Medulla oblongata (tissue), 1 donor: ENCODE results near the gene MKI67.

Source experiments
- DNase-seq: peaks from one replicate; pipeline ENCODE4 v3.0.0-alpha.2; 2015; ENCODE audit errors: extremely low spot score

Gene MKI67

DNA sequence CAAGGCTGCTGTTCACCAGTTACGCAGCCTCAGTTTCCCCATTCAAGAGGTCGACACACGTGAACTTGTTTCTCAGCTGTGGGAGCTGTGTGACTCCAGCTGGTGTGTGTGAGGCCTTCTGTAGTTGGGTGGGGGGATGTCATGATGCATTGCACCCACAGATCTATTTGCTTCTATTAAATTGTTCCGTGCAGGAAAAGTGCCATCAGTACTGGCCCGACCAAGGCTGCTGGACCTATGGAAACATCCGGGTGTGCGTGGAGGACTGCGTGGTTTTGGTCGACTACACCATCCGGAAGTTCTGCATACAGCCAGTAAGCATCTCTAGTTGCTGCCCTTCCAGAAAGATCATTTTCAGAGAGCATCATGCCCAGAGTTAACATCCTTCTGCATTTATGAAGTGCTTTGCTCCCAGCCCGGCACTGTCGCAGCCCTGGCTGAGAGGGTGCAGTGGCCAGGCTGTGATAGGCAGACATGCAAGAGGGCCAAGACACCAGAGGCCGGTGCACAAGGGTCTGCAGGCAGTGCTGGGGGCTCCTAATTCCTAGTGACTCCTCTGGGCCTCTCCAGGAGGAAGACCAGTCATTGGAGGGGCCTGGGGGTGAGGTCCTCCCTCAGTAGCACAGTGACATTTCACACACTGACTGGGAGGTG lies 60.2 kb downstream of the MKI67 start:
- DNase-seq, result no peak

DNA sequence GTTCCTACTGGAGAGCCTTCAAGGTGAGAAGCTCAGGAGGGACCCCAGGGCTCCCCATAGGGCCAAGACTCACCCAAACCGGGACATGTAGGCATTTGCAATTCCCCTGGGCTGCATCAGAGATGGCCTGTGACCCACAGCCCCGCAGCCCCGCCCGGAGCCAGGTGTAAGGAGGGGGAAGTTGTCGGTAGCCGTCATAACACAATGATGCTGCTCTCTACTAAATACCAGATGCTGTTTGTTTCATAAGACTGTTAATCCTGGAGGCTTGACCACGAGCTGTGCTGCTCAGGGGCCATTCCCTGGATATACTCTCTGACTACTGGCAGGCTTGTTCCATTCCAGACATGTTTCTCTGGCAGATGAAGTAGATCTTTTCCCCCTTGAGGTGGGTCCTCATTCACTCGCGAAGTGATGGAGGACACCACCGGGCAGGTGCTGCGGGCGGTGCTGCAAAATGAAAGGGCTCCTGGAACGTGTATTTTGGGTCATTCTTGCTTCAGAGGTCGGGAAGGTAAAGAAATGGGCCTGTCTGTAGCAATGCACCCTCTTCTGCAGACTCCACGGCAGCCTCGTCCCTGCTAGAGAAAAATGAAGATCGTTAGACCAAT lies 61.1 kb downstream of the MKI67 start:
- no peak for DNase-seq

DNA sequence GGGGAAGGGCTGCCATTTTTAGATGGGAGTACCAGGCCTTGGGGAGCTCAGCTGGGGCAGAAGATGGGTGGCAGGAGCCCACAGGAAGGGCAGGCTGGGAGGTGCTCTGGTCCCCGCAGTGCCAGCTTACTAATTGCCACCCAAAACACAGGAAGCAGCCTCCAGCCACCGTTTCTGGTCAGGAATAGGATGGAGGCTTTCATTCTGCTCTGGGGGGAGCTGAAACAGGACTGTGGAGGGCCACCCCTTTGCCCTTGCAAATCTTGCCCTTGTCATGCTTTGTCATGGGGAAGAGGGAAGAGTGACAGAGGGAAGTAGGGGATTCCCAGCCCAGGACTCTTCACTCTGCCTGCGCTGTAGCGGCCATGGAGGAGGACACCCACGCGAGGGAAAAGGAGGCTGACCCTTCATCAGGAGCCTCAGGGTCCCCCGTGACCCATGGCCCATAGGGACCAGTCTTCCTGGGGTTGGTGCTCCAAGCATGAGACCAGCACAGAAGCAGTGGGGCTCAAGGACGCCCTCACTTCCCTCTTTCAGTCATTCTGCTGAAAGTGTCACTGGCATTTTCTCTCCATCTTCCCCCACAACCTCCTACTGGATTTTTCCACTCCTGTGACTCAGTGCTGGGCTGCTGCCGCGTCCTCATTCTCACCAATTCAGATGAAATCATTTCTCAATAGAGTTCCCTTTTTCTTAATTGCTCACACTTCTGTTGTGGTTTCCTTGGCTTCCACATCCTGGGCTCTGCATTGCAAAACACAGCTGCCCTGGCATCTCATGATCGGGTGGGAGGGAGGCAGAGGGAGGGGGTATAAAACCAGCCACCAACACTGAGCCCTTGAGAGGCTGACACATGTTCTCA lies 61.9 kb downstream of the MKI67 start:
- DNase-seq, result peak; percentile 90

DNA sequence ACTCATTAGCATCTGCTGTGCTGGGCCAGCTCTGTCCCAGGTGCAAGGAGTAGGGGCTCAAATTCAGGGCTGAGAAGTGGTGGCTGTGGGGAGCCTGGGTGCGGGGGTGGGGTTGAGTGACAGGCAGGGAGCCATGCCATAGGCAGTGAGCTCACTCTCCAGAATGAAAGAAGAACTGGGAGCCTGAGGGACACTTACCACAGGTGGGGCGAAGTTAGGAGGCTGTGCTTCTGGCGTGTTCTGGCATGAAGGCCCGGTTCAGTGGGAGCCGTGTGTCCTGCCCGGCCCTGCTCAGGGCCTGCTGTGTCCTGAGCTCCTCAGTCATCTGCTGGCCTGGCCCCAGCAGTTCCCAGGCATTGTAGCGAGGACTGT lies 62.5 kb downstream of the MKI67 start:
- no peak for DNase-seq

DNA sequence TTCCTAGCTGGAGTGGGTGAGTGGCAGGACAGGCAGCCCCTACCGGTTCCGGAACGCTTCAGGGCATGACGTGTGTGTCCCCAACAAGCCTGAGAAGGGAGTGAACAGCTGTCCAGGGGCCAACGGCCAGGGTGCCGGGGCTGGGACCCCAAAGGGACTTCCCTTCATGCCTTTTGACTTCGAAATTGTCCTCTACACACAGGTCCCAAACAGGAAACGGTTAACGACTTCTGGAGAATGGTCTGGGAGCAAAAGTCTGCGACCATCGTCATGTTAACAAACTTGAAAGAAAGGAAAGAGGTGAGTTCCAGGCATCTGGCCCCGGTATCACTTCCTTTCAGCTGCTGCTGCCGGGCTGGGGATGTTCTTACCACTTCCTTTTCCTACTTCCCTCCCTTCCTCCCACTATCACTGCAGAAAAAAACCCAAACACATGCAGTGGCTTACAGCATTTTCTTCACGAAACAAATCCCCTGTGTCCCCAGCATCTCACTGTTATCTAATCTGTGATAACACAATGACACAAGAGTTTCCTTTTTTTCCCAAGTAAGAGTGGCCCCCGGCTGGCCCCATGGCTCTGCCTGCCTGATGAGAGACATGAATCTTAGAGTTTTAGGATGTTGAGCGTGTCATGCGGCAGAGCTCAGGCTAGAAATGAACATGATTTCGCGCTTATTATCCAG lies 63.2 kb downstream of the MKI67 start:
- DNase-seq, result peak; percentile 74

DNA sequence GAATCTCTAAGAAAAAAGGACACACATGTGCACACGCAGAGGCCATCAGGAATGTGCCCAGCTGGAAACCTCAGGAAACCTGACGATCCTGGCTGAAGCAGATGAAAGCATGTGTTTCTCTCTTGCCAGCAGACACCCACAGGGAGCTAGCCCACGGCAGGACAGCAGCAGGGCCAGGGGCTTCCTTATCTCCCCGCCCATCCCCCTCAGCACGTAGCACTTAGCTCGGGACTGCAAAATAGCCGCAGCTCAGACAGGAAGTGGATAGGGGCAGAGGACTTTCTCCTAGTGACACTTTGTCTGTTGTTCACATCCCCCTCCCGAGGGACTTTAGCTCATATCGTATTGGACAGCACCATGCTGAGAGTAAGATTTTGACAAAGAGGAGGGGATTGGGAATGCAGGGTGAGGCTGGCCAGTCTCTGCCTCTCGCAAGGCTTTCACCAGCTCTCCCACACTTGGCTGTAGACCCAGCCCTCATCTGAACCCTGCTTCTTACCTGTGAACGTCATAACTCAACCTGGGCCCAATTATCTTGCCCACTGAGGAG lies 63.8 kb downstream of the MKI67 start:
- DNase-seq, result no peak

DNA sequence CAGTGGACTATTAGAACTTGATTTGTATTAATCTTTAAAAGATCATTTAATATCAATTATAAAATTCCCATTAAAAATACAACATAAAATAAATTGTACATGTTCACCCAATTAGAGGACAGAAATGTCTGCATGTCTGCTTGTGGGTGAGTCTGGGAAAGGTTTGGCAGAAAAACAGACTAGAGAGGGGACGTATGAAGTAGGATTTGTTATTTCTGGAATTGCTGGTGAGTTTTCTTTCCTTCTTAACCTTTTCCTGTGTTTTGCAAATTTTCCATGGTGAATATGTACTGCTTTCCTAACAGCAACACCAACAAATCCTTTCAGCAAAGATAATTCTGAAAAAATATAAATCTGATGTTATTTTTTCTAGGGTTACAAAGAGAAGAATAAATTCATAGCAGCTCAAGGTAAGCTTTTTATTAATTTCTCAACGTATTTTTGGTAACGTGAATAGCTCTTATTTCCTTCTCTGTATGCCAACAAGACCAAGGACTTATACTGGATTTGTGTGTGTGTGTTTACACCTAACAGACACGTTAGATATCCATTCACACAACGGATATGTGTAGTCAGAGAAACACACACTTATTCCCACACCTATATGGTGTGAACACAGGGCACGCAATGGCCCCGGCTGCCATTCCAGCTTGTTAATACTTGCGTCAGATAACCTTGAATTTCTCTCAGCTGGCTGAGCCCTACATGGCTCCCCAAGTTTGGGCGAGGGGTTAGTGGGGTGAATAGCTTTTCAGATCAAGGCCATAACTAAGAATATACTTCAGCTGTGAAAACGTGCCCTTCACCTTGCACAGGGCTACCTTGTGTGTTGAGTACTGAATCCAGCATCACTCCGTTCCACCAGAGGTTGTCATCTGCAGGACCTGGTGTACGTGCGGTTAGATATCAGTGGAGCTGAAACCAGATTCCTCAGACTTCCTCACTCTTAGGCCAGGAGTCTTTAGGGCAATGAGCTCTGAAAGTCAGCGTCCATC lies 64.6 kb downstream of the MKI67 start:
- no peak for DNase-seq

DNA sequence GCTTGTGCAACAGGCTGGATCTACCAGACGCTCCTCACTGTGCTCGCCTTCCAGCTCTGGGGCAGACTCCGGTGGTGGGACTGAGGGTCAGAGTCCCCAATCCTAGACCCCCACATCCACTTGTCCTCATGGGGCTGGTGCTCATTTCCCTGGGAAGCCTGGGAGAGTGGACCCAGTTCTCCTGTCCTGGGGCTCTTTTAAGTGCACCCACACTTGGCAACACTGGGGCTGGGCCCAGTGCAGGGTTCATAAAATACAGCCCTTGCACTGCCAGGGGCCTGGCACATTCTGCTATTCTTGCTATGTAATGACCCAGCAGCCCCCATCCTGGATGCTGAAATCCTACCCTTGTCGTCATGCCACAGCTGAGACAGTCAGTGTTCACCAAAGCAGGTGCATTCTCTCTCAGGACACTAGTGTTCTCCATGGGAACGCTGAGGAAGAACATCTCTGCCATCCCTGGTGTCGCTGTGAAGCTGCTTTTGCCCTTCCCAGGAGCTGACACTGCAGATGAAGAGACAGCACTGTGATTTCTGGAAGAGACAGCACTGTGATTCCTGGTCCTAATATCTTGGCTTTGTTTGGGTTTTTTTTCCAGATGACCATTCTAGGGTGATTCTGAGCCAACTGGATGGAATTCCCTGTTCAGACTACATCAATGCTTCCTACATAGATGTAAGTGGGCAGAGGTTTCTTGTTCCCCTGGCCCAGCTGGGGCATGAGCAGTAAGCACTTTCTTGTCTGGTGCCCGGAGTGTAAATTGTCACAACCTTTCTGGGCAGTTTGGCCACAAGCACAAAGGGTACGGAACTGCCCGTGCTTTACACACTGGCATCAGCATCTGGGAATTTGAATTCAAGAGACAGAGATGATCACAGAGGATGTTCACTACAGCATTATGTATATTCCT lies 65.6 kb downstream of the MKI67 start:
- no peak for DNase-seq

DNA sequence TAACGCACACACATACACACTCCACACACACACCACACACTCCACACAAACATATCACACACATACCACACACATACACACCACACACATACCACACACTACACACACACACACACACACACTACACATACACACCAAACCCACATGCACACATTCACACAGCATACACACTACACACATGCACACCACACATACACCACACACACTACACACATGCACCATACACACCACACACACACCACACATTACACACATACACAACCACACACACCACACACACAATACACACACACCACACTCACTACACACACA lies 66.3 kb downstream of the MKI67 start:
- DNase-seq, result no peak

DNA sequence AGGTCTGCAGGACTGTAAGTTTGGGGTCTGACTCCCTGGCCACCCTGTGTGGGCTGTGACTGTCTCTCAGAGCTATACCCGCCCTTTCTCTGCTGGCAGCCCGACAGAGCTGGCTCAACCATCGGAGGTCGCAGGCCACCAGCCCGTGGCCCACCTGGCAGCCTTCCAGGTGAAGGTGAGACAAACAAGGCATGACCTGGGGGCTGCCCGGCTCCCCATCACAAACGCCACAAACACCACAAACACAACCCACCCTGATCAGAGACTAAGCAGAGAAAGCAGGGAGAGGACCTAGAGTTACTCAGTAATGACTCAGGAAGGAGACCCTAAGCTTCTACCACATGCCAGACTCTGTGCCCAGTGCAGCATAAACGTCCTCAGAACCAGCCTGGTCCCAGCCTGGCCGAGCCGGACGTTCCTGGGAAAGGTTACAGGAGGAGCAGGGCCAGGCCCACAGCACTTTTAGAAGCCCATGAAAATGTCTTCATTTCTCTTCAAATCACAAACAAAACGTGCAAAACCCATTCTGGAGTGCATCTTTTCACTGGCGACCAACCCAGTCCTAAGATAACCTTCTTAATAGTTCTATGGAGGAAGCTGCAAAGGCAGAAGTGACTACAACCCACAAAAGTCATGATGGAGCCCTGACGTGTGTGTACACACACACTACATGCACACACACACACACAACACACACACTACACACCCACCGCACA lies 66.8 kb downstream of the MKI67 start:
- no peak for DNase-seq

DNA sequence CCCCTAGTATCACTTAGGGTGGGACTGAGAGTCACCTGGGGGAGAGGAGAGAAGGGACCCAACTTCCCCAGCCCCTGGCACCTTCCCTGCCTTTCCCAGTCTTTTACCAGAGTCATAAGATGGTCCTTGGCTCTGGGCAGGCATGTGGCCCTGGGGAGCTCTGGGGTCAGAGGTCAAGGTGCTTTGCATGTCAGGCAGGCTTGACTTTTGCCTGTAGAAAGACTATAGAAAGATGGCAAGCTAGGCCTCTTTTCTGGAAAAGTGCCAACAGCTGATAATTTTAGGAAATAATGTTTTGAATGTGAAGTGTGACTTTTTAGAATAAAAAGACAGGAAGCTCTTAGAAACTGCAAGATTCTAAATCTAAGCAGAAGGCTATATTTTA lies 67.5 kb downstream of the MKI67 start:
- DNase-seq, result no peak

DNA sequence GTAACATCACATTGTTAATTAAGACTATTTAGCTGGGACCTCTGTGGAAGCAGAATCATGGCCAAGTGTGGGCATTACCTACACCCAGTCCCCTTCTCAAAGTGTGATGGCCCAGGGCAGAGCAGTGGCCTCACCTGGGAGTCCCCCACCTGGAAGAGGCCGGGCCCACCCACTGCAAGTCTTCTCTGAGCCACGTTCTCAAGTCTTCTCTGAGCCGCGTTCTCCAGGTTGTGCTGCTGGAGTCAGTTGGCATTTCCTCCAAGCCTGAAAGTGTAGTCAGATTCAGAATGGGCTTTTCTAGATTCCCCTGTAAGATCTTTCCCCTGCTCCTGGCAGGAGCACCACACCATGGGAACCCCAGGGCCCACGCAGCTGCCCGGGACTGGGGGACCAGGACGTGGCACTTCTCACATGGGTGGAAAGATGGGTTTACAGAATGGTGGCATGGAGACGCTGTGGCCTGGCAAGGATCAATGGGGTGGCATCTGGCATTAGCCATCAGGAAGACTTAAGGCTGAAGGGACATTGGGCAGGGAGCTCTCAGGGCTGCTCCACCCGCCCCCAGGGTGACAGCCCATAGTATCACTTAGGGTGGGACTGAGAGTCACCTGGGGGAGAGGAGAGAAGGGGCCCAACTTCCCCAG lies 68.0 kb downstream of the MKI67 start:
- DNase-seq, result no peak

DNA sequence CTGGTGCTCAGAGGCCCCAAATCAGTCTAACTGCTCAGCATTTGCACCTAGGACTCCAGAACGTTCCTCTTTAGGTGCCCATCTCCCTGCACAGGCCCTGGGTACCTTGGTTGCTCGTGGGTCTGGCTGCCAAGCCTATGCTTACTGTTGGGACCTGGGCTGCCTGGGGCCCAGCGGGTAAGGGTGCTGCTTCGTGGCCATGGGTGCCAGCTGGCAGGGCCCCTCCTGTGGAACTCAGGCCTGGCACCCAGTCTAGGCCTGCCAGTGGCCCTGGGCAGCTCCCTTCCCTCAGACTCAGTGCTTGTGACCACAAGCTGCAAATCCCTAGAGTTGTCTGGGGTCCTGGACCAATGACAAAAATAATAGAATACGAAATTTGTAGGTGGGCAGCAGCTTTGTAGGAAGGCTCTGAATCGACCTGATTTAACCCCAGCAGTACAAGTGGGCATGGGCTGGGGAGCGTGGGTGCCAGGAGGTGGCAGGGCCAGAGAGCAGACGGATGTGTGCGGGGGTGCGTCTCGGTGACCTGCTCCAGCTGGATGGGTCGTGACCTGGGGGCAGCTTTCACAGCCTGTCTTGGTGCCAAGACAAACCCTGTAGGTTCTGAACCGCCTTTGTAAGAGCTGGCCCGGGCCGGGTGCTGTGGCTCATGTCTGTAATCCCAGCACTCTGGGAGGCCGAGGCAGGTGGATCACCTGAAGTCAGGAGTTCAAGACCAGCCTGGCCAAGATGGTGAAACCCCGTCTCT lies 69.7 kb downstream of the MKI67 start:
- no peak for DNase-seq

DNA sequence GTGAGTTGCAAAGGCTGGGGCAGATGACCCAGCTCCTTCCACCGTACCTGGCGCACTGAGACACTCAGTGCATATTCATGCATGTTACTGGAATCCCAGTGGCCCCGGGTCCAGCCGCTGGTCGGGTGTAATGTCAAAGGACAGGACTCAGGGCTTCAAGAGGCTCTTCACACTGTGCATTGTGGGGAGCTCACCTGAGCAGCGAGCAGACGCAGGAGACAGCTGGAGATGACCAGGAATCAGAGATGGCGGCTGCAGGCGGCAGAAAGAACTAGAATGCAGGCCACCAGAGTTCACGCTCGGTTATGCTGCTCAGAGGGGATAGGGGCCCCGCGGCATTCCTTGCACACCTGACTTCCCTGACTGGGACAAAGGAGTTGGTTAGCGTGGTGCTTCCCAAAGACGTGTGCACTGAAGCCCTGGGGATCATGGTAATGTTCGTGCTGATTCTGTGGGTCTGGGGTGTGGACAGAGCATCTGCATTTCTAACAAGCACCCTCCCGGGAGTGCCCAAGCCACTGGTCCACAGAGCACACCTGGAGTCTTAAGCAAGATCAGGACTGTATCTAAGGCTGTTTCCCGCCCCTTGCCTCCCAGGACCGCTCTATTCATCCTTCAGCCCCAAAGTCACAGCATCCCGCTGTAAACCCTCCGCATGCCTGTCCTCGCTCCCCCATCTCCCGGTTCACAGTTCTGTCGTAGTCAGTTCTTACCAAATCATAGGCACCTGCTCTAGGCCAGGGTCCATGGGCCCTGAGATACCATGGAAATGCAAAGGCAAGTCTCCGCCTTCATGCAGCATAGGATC lies 71.0 kb downstream of the MKI67 start:
- no peak for DNase-seq

DNA sequence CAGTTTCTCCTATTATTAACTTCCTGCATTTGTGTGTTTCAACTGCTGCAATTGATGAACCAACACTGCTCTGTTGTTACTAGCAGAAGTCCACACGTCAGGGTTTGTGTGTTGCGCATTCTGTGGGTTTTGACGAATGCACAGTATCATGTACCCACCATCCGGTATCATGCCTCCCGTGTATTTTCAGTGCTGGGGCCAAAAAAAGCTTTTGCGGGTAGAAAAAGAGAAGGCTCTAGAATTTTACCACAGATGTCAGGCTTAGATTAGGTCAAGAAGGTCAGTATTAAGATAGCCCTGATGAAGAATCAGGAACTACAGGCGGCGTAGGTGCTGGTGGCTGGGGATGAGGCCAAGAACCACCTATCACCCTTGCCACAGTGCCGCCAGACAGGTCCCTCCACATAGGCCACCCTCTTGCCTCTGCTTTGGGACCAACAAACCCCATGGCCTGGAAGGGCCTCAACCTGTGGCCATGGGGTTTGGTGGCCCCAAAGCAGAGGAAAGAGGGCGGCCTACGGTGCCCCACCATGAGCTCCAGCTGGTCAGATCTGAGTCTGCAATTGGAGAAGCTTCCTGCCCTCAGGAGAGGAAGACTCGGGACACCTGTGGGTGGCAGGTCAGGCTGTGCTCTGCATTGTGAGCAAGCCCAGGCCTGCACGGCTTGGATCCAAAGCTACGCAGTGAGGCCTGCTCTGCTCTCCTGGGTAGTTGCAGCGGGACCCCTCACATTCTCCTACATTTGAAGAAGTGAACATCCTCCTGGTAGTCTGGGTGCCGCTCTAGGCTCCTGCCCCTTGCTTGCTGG lies 71.9 kb downstream of the MKI67 start:
- DNase-seq, result peak; percentile 66

DNA sequence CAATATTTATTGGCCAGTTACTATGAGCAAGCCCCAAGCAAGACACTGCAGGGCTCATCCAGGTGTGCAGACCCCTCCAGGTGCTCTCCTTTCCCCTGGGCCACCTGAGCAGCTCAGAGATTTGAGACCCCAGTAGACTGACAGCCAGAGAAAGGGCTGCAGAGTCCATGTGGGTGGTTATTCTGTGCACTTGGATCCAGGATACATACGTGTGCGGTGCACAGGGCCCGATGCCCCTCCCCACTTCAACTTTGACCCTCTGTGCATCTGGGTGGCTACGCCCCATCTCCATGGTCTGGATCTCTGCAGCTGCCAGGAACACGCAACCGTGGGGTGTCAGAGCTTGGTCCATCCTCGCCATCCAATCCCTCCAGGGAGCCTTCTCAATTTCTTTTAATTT lies 72.9 kb downstream of the MKI67 start:
- no peak for DNase-seq
